ENCODE results near the gene AMBRA1.

DNA sequence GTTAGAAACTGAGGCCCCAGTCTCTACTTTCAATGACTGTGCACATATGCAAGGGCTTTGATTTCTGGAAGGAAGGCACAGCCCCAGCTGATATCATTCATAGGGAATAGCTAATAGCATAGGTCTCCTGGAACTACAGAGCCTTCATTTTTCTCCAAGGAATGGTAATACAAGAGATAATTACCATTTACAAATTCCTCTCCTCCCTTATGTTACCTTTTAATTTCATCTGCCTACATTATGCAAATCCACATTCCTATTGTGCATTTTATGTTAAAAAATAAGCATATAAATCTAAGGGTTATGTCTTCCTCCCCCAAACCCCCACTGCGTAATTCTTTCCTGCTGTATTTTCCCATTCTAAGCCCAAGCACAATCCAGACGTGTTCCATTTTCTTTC lies 94.9 kb downstream of the AMBRA1 start:
- TF ChIP-seq, protein P1, sequence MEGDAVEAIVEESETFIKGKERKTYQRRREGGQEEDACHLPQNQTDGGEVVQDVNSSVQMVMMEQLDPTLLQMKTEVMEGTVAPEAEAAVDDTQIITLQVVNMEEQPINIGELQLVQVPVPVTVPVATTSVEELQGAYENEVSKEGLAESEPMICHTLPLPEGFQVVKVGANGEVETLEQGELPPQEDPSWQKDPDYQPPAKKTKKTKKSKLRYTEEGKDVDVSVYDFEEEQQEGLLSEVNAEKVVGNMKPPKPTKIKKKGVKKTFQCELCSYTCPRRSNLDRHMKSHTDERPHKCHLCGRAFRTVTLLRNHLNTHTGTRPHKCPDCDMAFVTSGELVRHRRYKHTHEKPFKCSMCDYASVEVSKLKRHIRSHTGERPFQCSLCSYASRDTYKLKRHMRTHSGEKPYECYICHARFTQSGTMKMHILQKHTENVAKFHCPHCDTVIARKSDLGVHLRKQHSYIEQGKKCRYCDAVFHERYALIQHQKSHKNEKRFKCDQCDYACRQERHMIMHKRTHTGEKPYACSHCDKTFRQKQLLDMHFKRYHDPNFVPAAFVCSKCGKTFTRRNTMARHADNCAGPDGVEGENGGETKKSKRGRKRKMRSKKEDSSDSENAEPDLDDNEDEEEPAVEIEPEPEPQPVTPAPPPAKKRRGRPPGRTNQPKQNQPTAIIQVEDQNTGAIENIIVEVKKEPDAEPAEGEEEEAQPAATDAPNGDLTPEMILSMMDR (conservative IDR thresholded peaks at IDR 0.05; ENCODE audit: low read depth, low read length): no peak
- TF ChIP-seq EZH2phosphoT487 (IDR thresholded peaks at IDR 0.05; ENCODE audit: borderline replicate concordance, low read length): no peak
- TF ChIP-seq EZH2 (IDR thresholded peaks at IDR 0.05; ENCODE audit: low read length, unreplicated experiment): no peak
